ENCODE data around the gene CASS4.

Gene CASS4

GRCh38 chr20:56426026-56426425 is 14.0 kb downstream of the CASS4 start:
- no peak for DNase-seq

DNA sequence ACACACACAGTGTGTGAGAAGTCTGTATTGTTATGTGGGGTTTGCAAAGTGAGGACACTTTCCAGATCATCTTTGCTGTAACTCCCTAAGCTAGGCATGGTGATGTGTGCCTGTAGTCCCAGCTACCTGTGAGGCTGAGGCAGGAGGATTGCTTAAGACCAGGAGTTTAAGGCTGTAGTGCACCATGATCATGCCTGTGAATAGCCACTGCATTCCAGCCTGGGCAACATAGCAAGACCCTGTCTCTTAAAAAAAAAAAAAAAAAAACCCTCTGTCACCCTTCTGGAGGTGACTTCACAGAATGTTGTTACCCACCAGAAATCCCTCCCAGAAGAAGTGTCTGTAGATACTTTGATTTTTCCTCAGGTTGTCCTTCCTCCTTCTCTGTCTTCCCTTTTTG is 14.9 kb downstream of the CASS4 start:
- DNase-seq = no peak

DNA sequence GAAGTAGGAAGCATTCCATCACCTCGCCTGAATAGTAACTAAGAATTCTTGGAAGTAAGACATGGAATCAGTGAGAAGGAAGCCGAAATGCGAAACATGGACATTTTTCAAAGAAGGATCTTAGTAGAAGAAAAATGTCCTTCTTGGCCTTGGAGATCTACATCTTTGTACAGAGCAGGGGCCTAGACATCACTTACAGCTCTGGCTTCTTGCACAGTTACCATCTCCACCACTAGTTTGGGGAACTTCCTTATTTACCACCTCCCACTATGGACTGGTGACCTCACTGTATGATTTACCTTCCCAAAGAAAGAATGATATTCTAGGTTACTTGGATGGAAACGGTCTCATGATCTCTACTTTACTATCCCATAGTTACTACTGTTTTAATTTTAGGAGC is 15.7 kb downstream of the CASS4 start:
- DNase-seq = no peak

DNA sequence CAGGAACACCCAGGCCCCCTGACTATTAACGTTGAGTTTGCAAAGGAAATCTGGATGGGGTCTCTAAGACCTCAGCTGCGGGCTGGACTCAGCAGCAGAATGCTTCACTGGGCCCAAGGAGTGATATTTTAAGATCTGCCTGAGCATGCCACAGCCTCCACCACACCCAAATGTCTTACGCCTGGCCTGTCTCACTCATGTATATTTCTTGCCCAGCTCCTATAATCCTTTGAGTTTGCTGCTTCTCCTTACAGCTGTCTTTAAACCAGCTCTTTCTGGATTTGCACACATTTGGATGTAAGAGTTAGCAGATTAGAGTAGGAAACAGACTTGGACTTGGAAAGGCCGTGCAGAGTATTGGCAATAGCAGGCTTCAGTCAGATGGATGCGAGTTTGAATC is 16.4 kb downstream of the CASS4 start:
- DNase-seq = no peak

DNA sequence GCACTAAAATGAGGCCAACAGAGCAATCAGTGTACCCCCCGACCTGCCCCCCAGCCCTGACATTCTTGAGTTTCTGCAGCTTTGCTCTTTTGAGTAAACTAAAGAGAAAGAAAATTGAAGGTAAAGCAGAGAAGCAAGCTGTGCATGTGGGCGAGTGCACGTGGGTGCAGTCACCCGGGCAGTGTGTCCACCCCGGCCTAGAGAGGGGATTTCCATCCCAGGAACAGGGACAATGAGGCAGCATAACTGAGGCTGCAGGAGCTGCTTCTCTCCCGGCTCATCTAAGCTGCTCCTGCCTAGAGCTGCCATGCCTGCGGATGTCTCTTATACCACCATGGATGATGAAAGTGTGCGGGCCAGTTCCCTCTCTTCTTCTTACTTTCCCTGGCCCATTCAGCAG is 16.8 kb downstream of the CASS4 start:
- no peak for DNase-seq

DNA sequence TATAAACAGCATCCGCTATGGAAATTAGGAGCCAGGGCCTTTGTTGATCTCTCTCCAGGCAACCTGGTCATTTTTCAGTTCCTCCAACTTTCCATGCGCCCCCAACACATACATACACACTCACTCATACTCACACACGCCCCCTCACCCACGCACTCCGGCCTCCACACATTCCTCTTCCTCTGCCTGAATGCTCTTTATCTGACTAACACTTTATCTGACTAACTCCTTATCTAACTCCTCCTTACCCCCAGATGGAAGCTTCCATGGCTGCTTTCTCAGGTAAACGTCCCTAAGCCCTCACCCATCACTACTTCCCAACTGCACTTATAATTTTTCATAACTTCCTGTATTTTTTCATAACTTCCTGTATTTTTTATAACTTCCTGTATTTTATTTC is 17.4 kb downstream of the CASS4 start:
- DNase-seq = no peak

- DNase-seq = no peak
Measured at GRCh38 chr20:56429941-56430340, 17.9 kb downstream of the CASS4 start.

- DNase-seq = no peak
Measured at GRCh38 chr20:56430461-56430860, 18.4 kb downstream of the CASS4 start.

DNA sequence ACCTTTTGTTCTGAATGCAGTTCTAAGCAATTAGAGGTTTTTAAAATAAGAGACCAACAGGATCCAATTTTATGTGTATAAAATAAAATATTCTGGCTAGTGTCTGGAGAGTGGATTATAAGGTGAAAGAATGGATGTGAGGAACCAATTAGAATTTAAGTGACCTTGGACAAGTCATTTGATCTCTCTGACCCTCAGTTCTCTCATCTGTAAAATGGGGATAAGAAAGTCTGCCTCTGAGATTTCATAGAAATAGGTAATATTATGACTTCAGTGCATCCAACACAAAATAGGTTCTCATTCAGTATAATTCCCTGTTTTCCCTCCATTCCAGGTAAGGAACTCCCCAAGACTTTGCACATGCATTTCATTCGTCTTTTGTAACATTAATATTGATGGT is 18.9 kb downstream of the CASS4 start:
- DNase-seq = no peak

DNA sequence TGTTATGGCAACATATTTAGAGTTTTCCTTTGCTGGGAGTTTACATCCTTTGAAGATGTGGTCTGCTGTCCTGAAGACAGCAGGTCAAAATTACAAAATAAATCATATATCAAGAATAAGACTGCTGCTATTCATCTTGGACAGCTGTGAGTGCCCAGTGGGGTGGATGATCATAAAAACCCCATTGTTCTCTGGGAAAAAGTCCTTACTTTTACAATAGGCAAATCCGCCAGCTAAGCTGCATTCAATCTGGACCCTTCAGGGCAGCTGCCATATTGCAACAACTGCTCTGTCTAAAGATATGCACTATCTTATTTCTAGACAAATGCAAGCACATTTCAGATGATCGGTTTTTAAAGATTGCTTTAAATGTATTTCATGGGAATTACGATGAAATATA is 19.4 kb downstream of the CASS4 start:
- DNase-seq = no peak

- no peak for DNase-seq
Measured at GRCh38 chr20:56433221-56433879, 21.3 kb downstream of the CASS4 start.

- no peak for DNase-seq
Measured at GRCh38 chr20:56433880-56434255, 21.8 kb downstream of the CASS4 start.

DNA sequence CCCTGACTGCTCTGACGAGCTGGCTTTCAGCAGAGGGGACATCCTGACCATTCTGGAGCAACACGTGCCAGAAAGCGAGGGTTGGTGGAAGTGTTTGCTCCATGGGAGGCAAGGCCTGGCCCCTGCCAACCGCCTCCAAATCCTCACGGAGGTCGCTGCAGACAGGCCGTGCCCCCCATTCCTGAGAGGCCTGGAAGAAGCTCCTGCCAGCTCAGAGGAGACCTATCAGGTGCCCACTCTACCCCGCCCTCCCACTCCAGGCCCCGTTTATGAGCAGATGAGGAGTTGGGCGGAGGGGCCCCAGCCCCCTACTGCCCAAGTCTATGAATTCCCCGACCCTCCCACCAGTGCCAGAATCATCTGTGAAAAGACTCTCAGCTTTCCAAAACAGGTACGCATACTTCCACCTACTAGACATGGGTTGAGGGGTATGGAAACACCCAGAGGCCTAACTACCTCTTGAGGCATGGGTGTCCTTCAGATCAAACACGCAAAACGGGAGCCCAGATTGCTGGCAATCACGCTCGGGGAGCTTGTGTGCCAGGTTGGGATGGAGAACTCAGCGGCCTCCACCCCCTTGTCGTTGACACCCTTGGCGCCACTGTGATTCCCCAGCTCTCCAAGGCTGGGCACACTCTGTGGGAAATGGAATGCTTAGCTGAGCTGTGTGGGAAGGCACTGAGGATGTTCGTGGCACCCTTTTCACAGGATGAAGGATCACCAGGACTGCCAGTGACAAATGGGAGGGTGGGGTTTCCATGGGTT is 25.3 kb downstream of the CASS4 start:
- DNase-seq = no peak

GRCh38 chr20:56438284-56438683 is 26.2 kb downstream of the CASS4 start:
- no peak for DNase-seq

DNA sequence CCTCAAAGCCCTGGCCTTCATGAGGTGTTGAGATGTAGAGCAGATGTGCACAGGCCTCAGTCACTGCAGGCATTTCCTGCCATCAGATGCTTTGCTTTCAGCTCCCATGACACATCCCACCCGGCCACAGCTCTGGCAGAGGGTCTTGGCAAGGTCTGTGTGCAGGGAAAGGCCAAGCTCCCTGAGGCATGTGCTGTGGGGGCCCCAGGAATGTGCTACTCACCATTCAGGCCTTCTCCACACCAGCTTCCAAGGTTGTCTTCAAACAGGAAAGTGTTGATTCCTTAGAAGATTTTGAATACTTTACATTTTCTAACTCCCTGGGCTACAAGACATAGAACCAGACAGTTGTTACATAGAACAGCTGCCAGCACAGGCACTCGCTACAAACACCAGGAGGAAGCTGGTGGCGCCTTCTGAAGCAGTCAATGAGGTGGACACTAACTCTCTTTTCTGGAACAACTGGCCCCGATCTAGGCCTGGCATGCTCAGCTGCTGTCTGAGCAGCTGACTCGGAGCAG is 27.8 kb downstream of the CASS4 start:
- DNase-seq = no peak

- DNase-seq = peak; percentile 76
Measured at GRCh38 chr20:56440346-56441007, 28.4 kb downstream of the CASS4 start.

GRCh38 chr20:56442389-56443365 is 30.6 kb downstream of the CASS4 start:
- no peak for DNase-seq

- no peak for DNase-seq
Measured at GRCh38 chr20:56443654-56444540, 31.8 kb downstream of the CASS4 start.

DNA sequence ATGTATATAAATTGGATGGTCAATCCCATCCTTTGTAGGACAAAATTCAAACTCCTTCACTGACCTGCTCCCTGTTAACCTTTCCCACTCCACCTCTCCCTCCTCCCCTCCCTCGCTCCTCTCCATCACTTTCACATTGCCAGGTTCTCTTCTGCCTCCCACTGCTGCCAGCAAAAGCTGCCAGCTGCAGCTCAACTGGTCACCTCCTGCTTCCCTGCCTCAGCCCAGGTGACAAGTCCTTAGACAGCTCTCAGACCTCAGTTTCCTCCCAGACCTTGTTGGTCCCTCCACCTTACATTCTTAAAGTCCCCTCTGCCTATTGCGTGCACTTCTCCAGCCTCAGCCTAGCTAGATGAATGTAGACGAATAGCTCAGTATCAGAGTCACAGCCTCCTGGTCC is 33.1 kb downstream of the CASS4 start:
- no peak for DNase-seq

DNA sequence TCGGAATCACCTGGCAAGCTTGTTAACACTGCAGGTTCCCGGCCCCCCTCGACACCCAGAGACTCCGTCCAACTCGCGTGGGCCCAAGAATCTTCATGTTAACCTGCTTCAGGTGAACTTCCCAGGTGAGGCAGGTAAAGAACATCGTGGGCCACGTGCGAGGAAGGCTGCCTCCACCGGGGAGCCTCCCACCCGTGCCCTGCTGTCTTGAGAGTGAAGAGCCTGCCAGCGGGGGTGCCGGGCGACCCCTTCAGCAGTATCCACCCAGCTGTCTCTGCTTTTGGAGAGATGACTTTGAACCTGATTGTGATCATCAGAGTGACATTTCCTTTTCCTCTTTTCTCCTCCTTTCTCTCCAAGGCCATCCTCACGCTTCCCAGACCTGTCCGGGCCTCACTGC is 33.5 kb downstream of the CASS4 start:
- no peak for DNase-seq

- no peak for DNase-seq
Measured at GRCh38 chr20:56447227-56447626, 35.2 kb downstream of the CASS4 start.

DNA sequence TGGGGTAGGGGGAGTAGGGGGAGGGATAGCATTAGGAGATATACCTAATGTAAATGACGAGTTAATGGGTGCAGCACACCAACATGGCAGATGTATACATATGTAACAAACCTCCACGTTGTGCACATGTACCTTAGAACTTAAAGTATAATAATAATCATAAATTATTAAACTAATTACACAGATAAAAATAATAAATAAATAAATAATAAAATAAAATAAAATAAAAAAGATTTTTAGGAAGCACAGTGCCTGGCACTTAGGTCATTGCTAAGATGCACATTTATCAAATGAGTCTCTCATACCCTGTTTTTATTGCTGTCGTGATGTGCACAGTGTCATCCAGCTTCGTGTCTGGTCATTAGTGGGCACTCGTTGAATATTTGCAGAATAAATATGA is 37.4 kb downstream of the CASS4 start:
- no peak for DNase-seq

All from KG1 (cell line).